Measurements from ENCODE around the gene HS1BP3.

GRCh38 chr2:20660506-20661420 lies 9.9 kb upstream of the HS1BP3 start:
- no peak for TF ChIP-seq CTCF (conservative IDR thresholded peaks at IDR 0.05)
- TF ChIP-seq EZH2 (IDR thresholded peaks at IDR 0.05; ENCODE audit: low read depth), result no peak

Data from PC-9 (cell line).